NB4 (cell line): ENCODE measurements around the gene TANGO6.

ENCODE experiments used
- DNase-seq: peaks from one replicate; pipeline ENCODE4 v3.0.0; 2010; ENCODE audit warnings: low read depth
- H3K4me3 ChIP-seq: one replicate; pipeline ENCODE4 v1.5.1; 2011; ENCODE audit warnings: mild to moderate bottlenecking, low read depth, low read length, moderate library complexity
- CTCF ChIP-seq: IDR thresholded peaks from one replicate; pipeline ENCODE4 v1.5.1; 2012; ENCODE audit warnings: low read depth, low read length
- MAX ChIP-seq: IDR thresholded peaks from 2 replicates; pipeline ENCODE4 v1.6.1; 2011; ENCODE audit warnings: low read depth, low read length
- MYC ChIP-seq: IDR thresholded peaks from 2 replicates; pipeline ENCODE4 v1.6.1; 2011; ENCODE audit warnings: low read depth, low read length
- POLR2A ChIP-seq: IDR thresholded peaks from 2 replicates; pipeline ENCODE4 v1.6.1; 2011; ENCODE audit warnings: mild to moderate bottlenecking; ENCODE audit not compliant: insufficient read length; ENCODE audit errors: extremely low read depth

The TANGO6 gene

GRCh38 chr16:68843482-68844210 is at the start of gene TANGO6:
TANGO6 (plus strand) TSS chr16:68843531; CDS start chr16:68843618, 87 bp downstream.
- peak; percentile 73 for TF ChIP-seq POLR2A
- TF ChIP-seq MAX = peak; percentile 74
- peak; percentile 60 for TF ChIP-seq CTCF
- TF ChIP-seq MYC = peak; percentile 86

GRCh38 chr16:68798398-68798797 is 44.9 kb upstream of the TANGO6 start:
- TF ChIP-seq MAX (no peak), MYC (no peak), CTCF (no peak), POLR2A (no peak)
- DNase-seq = no peak
- H3K4me3 ChIP-seq = no peak overlapping the region

More at GRCh38 chr16:68843482-68844210, at the start of gene TANGO6:
- DNase-seq = peak; percentile 95
- H3K4me3 ChIP-seq = peak within 1 kb of the TSS; percentile 82

GRCh38 chr16:68800257-68800875 is 43.0 kb upstream of the TANGO6 start:
- DNase-seq = peak; percentile 76
- peak; percentile 85 for TF ChIP-seq CTCF
- no peak for TF ChIP-seq POLR2A
- TF ChIP-seq MYC = peak; percentile 69; the same call in 1 of the 2 replicates
- 0 out of 2 replicates have a peak, but pooled peaks have one; percentile 18 for TF ChIP-seq MAX

GRCh38 chr16:68802190-68802589 is 41.1 kb upstream of the TANGO6 start:
- H3K4me3 ChIP-seq = no peak overlapping the region
- TF ChIP-seq POLR2A (no peak), CTCF (no peak), MYC (no peak), MAX (no peak)
- no peak for DNase-seq

More at GRCh38 chr16:68800257-68800875, 43.0 kb upstream of the TANGO6 start:
- H3K4me3 ChIP-seq = no peak overlapping the region

GRCh38 chr16:68806422-68806821 is 36.9 kb upstream of the TANGO6 start:
- TF ChIP-seq MYC = no peak
- TF ChIP-seq POLR2A = no peak
- no peak for TF ChIP-seq MAX
- no peak for TF ChIP-seq CTCF
- no peak overlapping the region for H3K4me3 ChIP-seq
- DNase-seq = no peak
